HCT116 (cell line): Measurements from ENCODE around the gene SORL1.

Experiments used
- POLR2A ChIP-seq: IDR thresholded peaks from 2 replicates; pipeline ENCODE4 v1.7.0; 2011; ENCODE audit warnings: borderline replicate concordance; ENCODE audit not compliant: insufficient read depth, insufficient read length; ENCODE audit errors: extremely low read depth
- RAD21 ChIP-seq: IDR thresholded peaks from 2 replicates; pipeline ENCODE4 v1.6.1; 2012; ENCODE audit warnings: low read depth, mild to moderate bottlenecking
- TF ChIP-seq, protein P1 (sequence below): IDR thresholded peaks from 2 replicates; pipeline ENCODE4 v1.6.1; 2012
- TF ChIP-seq, protein P2 (sequence below), 3 experiments: fragments of 200-600 bp in 1 of 3; sonication (generic) in 1 of 3; IDR thresholded peaks in 2 of 3; conservative IDR thresholded peaks in 1 of 3; 2 replicates each; pipeline ENCODE4 v1.5.1; 2012 to 2017; ENCODE audit warnings: low read depth in 2 of 3, low read length in 2 of 3, antibody characterized with exemption in 1 of 3, borderline replicate concordance in 1 of 3, control low read depth in 1 of 3, mild to moderate bottlenecking in 1 of 3, mixed read lengths in 1 of 3, mixed run types in 1 of 3, moderate library complexity in 1 of 3; ENCODE audit not compliant: insufficient read depth in 1 of 3

DNA sequence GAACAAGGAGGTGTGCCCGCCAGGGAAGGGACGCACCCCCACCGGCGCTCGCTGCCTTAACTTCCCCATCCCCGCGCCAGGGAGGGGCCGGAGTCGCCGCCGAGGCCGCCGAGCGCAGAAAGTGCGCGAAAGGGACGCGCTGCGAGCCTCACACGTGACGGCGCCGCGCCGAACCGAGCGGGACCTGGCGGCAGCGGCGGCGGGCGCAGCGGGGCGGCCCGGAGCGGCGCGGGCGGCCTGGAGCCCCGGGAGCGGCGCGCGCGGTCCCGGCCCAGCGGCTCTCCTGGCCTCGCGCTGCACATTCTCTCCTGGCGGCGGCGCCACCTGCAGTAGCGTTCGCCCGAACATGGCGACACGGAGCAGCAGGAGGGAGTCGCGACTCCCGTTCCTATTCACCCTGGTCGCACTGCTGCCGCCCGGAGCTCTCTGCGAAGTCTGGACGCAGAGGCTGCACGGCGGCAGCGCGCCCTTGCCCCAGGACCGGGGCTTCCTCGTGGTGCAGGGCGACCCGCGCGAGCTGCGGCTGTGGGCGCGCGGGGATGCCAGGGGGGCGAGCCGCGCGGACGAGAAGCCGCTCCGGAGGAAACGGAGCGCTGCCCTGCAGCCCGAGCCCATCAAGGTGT lies at the start of gene SORL1:
- peak; percentile 52 for TF ChIP-seq POLR2A
- peak; percentile 66 for TF ChIP-seq RAD21
- TF ChIP-seq, protein P1, sequence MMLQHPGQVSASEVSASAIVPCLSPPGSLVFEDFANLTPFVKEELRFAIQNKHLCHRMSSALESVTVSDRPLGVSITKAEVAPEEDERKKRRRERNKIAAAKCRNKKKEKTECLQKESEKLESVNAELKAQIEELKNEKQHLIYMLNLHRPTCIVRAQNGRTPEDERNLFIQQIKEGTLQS, result no peak
- TF ChIP-seq, protein P2, sequence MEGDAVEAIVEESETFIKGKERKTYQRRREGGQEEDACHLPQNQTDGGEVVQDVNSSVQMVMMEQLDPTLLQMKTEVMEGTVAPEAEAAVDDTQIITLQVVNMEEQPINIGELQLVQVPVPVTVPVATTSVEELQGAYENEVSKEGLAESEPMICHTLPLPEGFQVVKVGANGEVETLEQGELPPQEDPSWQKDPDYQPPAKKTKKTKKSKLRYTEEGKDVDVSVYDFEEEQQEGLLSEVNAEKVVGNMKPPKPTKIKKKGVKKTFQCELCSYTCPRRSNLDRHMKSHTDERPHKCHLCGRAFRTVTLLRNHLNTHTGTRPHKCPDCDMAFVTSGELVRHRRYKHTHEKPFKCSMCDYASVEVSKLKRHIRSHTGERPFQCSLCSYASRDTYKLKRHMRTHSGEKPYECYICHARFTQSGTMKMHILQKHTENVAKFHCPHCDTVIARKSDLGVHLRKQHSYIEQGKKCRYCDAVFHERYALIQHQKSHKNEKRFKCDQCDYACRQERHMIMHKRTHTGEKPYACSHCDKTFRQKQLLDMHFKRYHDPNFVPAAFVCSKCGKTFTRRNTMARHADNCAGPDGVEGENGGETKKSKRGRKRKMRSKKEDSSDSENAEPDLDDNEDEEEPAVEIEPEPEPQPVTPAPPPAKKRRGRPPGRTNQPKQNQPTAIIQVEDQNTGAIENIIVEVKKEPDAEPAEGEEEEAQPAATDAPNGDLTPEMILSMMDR (IDR thresholded peaks at IDR 0.05 in 2 of 3, conservative IDR thresholded peaks at IDR 0.05 in 1 of 3; ENCODE audit: borderline replicate concordance in 1 of 3, insufficient read depth in 1 of 3, low read depth in 2 of 3, low read length in 2 of 3), result peak; percentile 43 to 65 (median 47); a peak in 5 of 6 replicates
